Kidney (tissue), 14 donors: ENCODE data around the gene ABLIM1. TPM values are rescaled to one million over a fixed set of nuclear protein-coding genes. Genes with fewer than 3 reads are reported as not detected.
A peak's percentile ranks its signal among the peaks of the same experiment; 100 is the strongest.

Experiments used
- DNase-seq, 5 donors: peaks; one replicate each; pipeline ENCODE4 v3.0.0-alpha.2; 2013 to 2020
- FAIRE-seq: peaks from 2 replicates; lab custom pipeline; 2012; peaks lifted over from hg19 to GRCh38; lab: Jason Lieb, UNC
- H3K27ac ChIP-seq, 2 donors: one replicate each; pipeline ENCODE4 v1.7.0; 2013; ENCODE audit warnings: low read depth in 2 of 2, low read length in 2 of 2, inconsistent platforms in 1 of 2
- H3K27me3 ChIP-seq: one replicate; pipeline ENCODE4 v1.7.1; 2013; ENCODE audit warnings: low read length, inconsistent platforms; ENCODE audit not compliant: control insufficient read depth, insufficient read depth
- H3K36me3 ChIP-seq, 3 donors: one replicate each; pipeline versions ENCODE4 v1.7.0 to v1.7.1; 2013; ENCODE audit warnings: low read length in 3 of 3, control low read depth in 1 of 3, inconsistent platforms in 1 of 3; ENCODE audit not compliant: insufficient read depth in 3 of 3, control insufficient read depth in 2 of 3
- H3K4me1 ChIP-seq, 3 donors: one replicate each; pipeline versions ENCODE4 v1.7.0 to v1.7.1; 2013; ENCODE audit warnings: low read length in 3 of 3, inconsistent platforms in 1 of 3, low read depth in 1 of 3; ENCODE audit not compliant: control insufficient read depth in 2 of 3, insufficient read depth in 2 of 3
- H3K4me3 ChIP-seq, 3 donors: one replicate each; pipeline versions ENCODE4 v1.7.0 to v1.8.1; 2013; ENCODE audit warnings: low read length in 3 of 3, control low read depth in 1 of 3, inconsistent platforms in 1 of 3
- H3K9ac ChIP-seq, 3 donors: one replicate each; pipeline versions ENCODE4 v1.7.0 to v1.7.1; 2013; ENCODE audit warnings: low read length in 3 of 3, control low read depth in 1 of 3, inconsistent platforms in 1 of 3
- H3K9me3 ChIP-seq, 3 donors: one replicate each; pipeline versions ENCODE4 v1.7.0 to v1.7.1; 2013; ENCODE audit warnings: low read length in 3 of 3, control low read depth in 1 of 3, inconsistent platforms in 1 of 3; ENCODE audit not compliant: control insufficient read depth in 2 of 3, insufficient read depth in 1 of 3
- CTCF ChIP-seq: IDR thresholded peaks from 3 replicates; pipeline ENCODE4 v1.5.1; 2012; ENCODE audit warnings: mild to moderate bottlenecking, moderate library complexity, borderline replicate concordance; ENCODE audit not compliant: insufficient read depth; ENCODE audit errors: extremely low read depth
- intact Hi-C: fragments of 100-400 bp; cut with DNase I; formaldehyde crosslinking; loops from one replicate; pipeline ENCODE4 v1.11.1; 2022
- polyA plus RNA-seq: library from polyadenylated mRNA; stranded (reverse); fragments of 350-450 nt; fragmentation: Illumina TruSeq; extraction: RNeasy Lipid Tissue Mini Kit (QIAGEN cat#74804); gene quantifications from one replicate; pipeline ENCODE4 v1.2.3, GENCODE V29; 2014; ENCODE audit warnings: low read depth, low replicate concordance; ENCODE audit not compliant: insufficient read depth
- total RNA-seq: library from RNA; stranded (reverse); fragmentation: NEBNext Ultra II Directional; extraction: Animal tissue kit (Norgen Biotek cat#: 25700); gene quantifications from one replicate; pipeline ENCODE4 v1.2.1, GENCODE V29; 2021
- donor health status: control.
- donor health status: control.
- donor health status: control.
- donor health status: control.
- donor health status: control.
- donor health status: DM: yes; HTN: yes; CAD: no.
- donor health status: Normal renal cell carcinoma (clear cell type).

Gene ABLIM1
- total and polyA plus RNA-seq, 2 donors from 2014 or later = 32.3 to 158 TPM

- peaks cover 0 to 5% (median 0%) of the 10 kb centered on the region in 3 donors for H3K9me3 ChIP-seq
- peaks cover 0 to 4% (median 2%) of the 10 kb centered on the region in 3 donors for H3K4me1 ChIP-seq
- no peaks in the 10 kb centered on the region for H3K27me3 ChIP-seq
- H3K4me3 ChIP-seq = no peak overlapping the region
- no peak overlapping the region for H3K27ac ChIP-seq
- intact Hi-C loops = no loop called here
- DNase-seq = no peak
- FAIRE-seq = no peak
- no peaks in the 10 kb centered on the region for H3K36me3 ChIP-seq
- no peak overlapping the region for H3K9ac ChIP-seq
- no peak for TF ChIP-seq CTCF
Measured at GRCh38 chr10:114534571-114534981, 123.5 kb downstream of the ABLIM1 start.

- Histone ChIP-seq H3K9ac (no peak overlapping the region), H3K9me3 (peaks cover 0 to 5% (median 0%) of the 10 kb centered on the region in 3 donors), H3K36me3 (peaks cover 0 to 6% (median 0%) of the 10 kb centered on the region in 3 donors), H3K27ac (no peak overlapping the region), H3K4me1 (peaks cover 0 to 8% (median 2%) of the 10 kb centered on the region in 3 donors), H3K27me3 (no peaks in the 10 kb centered on the region), H3K4me3 (no peak overlapping the region)
- FAIRE-seq (no peak), DNase-seq (no peak)
- TF ChIP-seq CTCF = no peak
- intact Hi-C loops = no loop called here
Measured at GRCh38 chr10:114532226-114532625, 125.8 kb downstream of the ABLIM1 start.

DNA sequence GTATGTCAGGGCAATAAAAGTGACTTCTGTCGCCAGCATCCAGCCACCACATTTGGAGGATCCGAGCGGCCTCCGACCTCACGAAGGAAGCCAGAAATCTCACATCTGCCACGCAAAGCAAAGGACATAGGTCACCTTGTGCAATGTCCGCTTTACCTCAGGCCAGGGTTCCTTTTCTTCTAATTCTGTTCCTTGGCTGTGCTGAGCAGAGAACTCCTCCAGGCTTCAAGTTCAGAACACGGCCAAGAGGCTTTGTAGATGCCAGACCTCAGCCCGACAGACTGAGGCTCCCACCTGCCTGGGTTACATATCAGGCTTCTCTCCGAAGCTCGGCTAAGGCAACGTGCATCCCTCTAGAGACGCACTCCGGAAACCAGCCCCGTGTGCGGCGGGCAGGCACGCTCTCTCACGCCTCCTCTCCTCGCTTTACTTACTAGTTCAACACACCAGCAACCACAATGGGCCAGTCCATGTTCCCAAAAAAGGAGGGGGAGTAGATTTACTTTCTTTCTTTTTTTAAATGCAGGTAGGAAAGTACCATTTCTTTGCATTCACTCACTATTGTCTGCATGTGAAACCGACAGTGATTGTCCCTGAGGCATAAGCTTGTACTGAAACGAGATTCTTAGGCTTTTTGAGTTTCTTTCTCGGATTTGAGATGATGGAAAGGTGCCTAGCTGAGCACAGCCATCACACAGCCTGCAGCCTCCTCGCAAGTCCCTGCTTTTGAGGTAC, 131.4 kb downstream of the ABLIM1 start:
- H3K27me3 ChIP-seq = no peaks in the 10 kb centered on the region
- H3K9me3 ChIP-seq = no peaks in the 10 kb centered on the region
- peak overlapping the region; percentile 63 for H3K27ac ChIP-seq
- peaks cover 0 to 6% (median 0%) of the 10 kb centered on the region in 3 donors for H3K36me3 ChIP-seq
- H3K4me1 ChIP-seq = peaks cover 3 to 23% (median 4%) of the 10 kb centered on the region in 3 donors
- peak overlapping the region; percentile 38 to 67 (median 41) for H3K9ac ChIP-seq
- DNase-seq (peak; percentile 87 to 96 (median 92)), FAIRE-seq (no peak)
- no peak for TF ChIP-seq CTCF
- peak overlapping the region; percentile 42 to 70 (median 57) for H3K4me3 ChIP-seq
- intact Hi-C loops = no loop called here
